Measurements from ENCODE around the gene TMEFF2.
"Not testable (repeated sequence)": the region's sequence is repeated elsewhere in the genome, so short reads cannot be mapped to it uniquely, and the experiment has no call there.

Gene TMEFF2

DNA sequence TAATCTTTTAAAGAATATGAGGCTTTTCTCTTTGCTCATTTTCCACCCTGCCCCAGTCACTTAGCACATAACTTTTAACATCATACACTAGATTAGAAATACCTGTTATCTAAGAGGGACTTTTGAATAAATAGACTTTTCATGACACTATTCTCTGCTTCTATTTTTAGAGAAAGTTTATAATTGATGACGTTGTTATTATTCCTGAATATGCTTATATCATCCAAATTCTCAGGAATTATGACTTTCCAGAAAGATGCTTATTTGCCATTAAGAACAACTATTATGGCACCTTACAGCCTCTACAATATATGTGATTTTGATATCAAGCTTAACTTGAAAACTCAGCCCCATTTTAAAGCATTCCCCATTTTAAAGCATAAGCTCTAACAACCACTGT lies 11.4 kb downstream of the TMEFF2 start:
- no peak for DNase-seq (ENCODE audit: low read depth)

DNA sequence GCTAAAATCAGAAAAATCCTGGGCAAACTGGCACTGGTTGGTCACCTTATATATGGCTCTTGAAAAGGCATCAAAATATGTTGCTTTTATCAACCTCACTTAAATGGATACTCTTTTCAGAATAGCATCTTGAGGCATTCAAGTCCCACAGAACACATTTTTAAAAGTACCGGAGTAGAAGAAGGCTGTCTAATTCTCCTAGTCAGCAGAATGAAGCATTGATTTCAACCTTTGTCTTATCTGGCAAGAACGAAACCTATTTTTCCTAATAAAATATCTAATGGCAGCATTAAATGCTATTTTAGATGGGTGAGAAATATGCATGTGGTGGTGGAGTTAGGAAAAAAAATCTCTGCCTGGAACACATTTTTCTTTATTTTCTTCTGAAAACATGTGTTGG lies 27.8 kb downstream of the TMEFF2 start:
- no peak for DNase-seq (ENCODE audit: low read depth)

DNA sequence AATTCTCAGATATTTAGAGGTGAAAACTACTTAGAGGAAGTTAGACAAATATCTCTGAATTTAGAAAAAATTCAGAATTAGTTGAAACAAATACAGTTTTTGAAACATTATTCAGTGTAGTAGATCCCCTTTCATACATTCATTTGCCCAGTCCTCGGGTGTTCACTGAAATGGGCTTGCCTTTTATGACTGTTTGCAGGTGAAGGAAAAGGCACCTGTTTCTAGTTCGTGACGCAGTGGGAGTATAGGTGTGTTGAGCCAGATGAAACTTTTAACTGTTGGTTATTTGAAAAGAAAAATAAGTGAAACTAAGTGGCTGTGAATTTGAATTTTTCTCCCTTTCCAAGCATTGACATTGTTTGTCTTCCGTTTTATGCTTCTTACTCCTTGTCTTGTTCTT lies 28.9 kb downstream of the TMEFF2 start:
- DNase-seq (ENCODE audit: low read depth): no peak

DNA sequence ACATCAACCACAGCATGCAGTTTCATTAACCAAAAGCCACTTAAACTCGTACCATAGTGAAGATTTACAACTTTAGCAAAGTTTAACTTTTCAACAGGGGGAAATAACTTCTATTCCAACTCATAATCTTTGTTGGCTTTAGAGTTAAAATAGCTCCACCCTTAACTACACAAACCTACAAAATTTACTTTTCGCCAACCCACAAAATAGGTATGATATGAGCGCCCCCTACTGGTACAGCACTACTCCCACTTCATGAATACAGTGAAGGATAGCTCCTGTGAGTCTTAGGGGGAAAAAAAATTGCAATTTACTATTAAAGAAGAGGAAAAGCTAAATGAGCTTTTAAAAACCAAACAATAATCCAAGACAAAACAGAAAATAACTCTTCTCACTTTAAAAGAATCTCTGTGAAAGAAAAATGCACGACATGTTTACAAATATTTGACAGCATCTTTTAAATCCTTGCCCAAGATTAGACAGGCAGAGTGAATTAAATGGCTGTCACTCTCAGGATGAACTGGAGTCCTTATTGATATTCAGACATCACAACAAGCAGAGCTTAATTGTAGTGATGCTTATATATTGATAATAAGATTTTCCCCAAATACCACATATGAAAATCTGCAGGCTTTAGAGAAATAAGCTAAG lies 32.2 kb downstream of the TMEFF2 start:
- DNase-seq (ENCODE audit: low read depth): peak; percentile 14

DNA sequence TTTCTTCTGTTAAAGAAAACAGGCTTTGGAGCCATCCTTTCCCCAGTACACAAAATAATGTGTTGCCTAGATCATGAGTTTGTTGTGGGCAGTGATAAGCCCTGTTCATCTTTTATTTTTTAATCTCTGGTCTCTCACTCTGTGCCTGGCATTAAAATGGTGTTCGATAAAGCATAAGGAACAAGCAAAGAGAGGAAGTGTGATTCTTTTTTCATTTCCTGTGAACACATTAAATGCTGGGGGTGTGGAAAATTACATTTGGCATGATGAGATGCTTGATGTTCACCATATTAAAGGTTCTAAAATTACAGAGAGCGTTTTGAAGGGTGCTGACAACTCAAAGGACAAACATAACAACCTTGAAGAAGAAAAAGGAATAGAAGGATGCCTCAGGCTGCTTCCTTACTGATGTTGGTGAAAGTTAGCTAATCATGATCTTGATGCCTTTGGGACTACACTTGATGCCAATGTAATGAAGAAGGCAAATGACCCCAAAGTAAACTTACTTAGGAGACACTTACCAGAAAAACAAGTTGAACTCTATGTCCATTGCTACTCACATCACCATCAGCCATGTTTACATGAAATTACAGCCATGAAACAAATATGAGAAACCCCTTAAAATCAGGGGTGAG lies 33.0 kb downstream of the TMEFF2 start:
- DNase-seq (ENCODE audit: low read depth): no peak

DNA sequence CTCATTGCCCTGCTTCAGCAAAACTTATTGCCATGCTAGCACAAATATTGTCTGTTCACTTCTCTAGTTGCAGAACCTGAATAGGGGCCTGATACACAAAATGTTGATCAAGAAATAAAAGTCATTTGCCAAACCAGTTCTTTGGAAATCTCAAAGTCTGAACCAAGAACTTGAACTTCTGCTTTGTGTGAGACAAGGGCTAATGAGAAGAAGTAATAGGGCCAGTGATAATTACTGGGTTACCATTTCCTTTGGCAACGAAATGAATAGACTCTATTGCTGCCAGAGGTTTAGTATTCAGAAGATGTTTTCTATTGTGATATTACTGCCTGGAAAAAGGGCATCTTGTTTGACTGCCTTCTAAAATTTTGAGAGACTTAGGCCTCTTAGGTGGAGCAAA lies 35.0 kb downstream of the TMEFF2 start:
- no peak for DNase-seq (ENCODE audit: low read depth)

DNA sequence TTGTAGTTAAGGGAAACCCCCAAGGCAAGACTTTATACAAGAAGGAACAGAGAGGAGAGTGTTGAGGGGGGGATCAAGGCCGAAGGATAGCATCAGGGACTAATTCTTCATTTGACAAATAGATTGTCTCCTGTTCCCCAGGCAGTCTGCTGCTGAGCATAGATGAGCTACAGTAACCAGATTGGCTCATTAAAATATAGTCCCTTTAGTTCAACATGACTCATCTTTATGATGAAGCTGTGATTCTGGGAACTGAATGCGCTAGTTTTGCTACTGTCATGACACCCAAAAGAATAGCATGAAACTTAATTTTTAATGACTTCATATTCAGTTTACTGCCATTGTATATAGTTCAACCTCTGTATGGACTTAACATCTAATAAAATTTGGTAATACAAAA lies 35.5 kb downstream of the TMEFF2 start:
- no peak for DNase-seq (ENCODE audit: low read depth)

DNA sequence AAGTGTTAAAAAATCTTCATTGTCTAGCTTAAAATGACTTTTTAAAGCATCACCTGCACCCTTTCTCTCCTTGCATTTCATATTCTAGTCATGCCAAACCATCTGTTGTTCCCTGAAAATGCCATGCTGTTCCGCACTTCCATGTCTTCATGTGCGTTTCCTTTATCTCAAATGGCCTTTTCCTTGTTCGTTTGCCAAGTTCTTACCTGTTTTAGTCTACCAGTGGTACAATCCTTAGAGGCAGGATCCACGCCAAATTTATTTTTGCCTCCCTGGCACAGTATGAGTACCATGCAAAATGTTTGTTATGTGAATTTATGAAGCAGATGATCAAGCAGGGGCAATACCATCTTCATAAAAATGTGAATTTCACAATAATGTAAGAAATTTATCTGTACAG lies 37.0 kb downstream of the TMEFF2 start:
- no peak for DNase-seq (ENCODE audit: low read depth)

DNA sequence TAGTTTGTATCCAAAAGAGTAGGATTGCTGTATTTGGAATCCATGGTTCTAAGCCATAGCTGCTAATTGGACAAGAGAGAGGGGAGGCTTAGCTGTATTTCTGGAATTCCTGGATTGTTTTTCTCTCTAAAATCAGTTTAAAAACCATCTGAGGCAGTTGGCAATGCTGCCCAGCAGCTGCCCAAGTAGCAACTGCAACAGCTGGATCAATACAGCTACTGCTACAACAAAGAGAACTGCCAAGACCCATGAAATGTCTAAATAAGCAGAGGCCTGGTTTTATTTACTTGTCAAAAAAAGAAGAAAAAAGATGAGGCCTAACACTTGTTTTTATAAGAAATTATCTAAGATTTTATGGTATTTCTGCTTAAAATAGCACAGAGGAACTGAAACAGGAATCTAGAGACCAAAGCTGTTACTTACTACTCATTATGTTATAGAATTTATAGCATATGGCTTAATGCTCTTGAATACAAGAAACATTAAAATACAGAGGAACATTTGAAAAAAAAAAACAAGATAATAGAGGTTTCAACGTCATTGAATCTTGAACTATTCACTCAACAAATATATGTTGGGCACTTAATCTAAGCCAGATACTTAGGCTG lies 39.1 kb downstream of the TMEFF2 start:
- no peak for DNase-seq (ENCODE audit: low read depth)

DNA sequence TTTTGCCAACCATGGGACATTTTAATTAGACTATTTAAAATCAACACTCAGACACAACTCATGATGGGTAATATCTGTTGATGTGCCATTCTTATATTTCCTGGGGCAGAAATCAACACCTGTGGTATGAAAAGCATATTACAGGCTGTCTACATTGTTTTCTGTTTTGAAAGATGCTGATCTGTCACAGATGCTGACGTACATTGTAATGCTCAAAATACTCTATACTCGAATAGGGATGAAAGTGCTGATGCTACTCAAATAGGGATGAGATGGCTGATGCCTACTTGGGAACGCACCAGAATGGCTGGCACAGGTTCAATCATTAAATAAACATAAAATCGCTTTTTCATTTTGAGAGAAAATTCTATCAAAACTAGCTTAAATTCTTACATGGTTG lies 41.2 kb downstream of the TMEFF2 start:
- DNase-seq (ENCODE audit: low read depth): no peak

DNA sequence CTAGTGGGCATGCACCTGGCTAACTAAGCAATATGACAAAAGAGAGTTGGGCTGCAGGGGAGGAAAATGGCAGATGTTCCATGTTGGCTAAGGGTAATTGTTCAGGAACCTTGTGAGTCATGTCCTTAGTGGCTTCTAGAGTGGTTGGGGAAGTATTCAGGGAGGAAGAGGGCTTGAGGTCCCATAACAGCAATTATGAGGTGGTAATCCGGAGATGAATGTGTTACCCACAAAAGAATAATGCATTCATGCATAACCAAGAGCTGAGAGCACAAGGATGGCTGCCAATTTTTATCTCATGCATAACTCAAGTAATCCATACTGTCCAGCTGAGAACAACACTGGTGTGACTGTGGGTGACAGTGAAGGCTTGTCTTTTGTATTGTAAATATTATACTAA lies 42.9 kb downstream of the TMEFF2 start:
- DNase-seq (ENCODE audit: low read depth): no peak

DNA sequence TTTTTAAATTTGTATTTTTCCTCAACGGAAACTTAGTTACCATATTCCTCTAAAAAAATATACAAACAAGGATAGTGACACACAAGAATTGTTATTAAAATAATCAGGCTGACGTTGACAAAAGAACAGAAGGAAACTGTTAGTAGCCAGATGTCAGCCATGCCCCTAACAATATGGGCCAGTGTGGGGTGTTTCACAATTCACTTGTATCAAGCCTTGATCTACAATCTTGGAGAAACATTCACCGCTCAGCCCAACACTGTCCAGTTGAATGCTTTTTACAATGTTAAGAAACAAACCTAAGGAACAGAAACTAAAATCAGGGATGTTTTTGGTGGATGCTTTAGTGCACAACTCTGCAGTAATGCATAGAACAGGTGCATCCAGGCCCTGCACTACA lies 44.6 kb downstream of the TMEFF2 start:
- no peak for DNase-seq (ENCODE audit: low read depth)

DNA sequence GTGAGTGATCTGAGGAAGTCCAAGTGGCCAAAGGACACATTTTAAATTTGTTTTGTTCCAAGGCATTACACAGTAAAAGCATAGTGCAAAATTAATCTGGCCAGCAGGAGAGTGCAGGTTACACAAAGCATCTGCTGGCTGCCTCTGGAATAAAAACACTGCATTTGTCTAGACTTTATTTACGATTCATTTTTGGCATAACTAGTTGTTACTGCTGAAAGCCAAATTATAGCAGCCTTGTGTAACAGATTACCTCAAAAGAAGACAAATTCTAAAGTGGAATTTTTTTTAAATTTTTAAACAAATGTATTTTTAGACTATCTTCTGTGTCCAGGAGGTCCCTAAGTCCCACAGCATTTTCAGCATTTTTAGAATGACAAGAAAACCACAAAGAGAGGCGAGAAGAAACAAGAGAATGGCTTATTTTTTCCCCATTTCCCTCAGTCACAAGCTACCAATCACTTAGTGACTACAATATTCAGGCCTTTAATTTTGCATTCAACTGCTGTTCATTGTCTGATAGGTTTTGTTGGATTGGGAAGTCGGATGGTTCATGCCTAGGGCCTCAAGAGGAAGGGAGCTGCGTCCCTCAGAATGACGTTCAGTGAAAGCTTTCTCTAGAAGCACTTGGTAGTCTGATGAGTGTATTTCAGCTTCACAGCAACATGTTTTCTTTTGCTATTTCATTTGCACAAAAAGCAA lies 46.0 kb downstream of the TMEFF2 start:
- no peak for DNase-seq (ENCODE audit: low read depth)

DNA sequence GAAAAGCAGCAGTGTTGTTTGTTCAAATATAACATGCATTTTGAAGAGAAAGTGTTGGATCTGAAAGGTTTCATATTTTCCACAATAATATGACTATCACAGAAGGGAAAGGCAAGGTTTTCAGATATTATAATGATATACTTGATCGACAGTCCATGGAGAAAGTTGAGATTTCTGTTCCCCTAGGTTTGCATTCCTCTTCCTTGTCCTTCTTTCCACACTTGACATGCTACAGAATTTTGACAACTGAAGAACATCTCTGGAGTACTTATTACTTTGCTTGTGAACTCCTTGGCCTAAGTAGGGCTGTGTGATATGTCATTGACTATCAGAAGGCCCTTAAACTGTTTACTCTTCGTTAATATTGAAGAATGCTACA lies 46.5 kb downstream of the TMEFF2 start:
- no peak for DNase-seq (ENCODE audit: low read depth)

DNA sequence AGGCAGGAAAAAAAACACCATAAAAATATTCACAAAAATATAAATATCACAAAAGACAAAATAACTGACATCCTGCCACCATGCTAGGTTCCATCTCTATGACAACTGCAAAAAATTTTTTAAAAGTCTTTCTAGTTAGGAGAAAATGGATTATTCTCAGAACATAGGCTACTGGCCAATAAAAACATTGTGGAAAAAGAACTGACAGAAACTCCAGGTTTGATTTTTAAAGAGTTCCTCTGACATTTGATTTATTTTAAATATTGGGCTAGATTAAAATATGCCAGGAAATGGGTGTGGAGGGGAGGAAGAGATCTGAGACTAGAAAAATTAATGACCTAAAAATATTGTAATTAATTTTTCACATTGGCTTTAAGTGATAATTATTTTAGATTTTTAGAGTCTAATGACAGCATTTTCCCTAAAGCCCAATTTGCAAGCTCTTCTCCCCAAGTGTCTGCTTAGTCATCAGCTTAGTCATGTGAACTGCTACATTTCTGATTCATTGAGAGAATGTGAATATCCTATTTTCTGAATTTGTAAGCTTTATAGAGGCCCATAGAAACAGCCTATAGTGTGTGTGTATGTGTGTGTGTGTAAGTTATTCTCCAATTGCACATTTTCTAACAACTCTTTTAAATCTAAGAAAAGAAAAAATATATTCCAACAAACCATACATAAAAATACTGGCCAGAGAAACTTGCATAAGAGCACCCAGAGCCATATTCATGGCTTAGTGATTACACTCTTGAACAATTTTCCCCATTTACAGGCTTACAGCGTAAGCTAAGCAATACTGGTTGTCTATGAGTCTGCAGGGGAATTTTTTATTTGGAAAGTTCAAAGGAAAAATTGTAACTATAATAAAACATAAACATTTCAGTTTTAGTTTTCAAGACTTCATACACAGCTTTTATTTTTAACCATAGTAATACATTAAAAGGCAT lies 48.4 kb downstream of the TMEFF2 start:
- no peak for DNase-seq (ENCODE audit: low read depth)

DNA sequence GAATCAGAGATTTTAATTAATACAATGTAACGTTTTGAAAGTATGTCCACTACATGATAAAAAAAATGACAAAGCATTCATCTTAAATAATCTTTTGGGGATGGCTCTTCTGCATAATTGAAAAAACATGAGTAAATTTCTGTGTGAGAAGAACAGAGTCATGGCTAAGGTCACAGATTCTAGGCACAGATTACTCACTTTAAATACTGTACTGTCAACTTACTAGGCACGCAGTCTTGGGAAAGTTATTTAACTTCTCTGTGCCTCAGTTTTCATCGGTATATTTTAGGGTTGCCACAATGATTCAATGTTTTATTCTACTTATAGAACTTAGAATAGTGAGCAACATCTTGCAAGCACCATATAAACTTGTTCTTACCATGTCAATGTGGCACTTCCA lies 49.2 kb downstream of the TMEFF2 start:
- no peak for DNase-seq (ENCODE audit: low read depth)

DNA sequence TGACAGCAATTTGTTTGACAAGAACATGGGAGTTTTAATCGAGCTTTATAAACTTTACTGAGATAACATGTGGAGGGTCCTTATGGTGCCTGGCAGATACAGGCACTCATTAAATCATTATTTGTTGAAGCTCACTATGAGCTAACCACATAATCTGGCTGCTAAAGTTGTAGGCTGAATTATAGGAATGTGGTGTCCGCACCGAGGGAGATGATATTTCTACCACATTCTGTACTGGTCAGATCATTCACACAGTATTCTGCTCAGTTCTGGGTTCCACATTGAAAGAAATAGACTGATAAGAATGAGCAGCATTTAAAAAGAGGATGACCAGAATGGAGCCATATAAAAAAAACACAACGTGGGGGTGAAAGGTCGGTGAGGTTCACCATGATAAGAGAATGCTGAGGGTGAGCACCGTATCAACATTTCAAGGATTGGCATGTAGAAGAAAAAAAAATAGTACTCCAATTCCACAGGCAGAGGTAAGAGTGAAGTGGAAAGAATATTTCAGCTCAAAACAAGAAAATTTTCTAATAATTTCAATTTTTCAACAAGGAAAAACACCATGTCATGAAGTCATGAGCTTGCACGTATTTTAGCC lies 54.4 kb downstream of the TMEFF2 start:
- DNase-seq (ENCODE audit: low read depth): no peak

DNA sequence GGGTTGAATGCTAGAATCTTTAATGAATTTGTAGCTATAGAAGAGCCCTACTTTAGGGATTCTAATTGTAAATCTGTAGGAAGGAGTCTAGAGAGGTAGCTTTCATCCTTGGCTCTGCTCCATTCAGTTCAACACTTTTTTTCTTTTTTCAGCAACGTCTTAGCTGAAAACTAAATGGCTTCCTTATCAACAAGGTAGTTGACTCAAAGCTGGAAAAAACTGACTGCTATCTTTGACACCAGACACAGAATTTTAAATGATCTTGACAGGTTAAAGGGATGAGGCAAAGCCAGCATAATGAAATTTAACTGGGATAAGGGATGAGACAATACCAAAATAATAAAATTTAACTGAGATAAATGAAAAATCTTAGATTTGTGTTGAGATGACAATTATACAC lies 54.9 kb downstream of the TMEFF2 start:
- DNase-seq (ENCODE audit: low read depth): no peak

DNA sequence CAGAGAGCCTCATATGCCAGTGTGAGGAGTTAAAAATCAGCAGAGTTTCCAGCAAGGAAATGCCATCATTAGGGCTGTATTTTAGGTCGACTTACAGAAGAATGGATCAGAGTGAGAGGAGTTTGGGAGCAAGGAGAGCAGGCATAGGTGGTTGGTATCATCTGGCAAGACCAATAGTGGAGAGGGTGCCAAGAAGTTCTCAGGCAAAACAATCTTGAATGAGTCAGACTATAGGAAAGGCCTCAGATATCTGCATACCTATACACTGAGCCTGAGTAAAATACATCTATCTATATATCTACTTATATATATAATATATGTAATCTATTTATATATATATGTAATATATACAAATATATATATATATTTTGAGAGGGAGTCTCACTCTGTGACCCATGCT lies 57.3 kb downstream of the TMEFF2 start:
- DNase-seq (ENCODE audit: low read depth): no peak

DNA sequence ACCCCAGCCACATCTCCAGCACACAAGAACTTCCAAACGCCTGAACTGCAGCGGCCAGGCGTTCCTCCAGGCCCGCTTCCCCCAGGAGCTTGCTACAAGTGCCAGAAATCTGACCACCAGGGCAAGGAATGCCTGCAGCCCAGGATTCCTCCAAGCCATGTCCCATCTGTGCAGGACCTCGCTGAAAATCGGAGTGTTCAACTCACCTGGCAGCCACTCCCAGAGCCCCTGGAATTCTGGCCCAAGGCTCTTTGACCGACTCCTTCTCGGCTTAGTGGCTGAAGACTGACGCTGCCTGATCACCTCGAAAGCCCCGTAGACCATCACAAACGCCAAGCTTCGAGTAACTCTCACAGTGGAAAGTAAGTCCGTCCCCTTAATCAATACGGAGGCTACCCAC lies 62.1 kb downstream of the TMEFF2 start:
- not testable (repeated sequence) for DNase-seq (ENCODE audit: low read depth)

DNA sequence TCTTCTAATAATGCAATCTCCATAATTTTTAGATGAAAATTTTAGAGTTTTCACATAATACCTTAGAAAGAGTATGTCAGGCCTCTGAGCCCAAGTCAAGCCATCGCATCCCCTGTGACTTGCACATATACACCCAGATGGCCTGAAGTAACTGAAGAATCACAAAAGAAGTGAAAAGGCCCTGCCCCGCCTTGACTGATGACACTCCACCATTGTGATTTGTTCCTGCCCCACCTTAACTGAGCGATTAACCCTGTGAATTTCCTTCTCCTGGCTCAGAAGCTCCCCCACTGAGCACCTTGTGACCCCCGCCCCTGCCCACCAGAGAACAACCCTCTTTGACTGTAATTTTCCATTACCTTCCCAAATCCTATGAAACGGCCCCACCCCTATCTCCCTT lies 64.4 kb downstream of the TMEFF2 start:
- not testable (repeated sequence) for DNase-seq (ENCODE audit: low read depth)

DNA sequence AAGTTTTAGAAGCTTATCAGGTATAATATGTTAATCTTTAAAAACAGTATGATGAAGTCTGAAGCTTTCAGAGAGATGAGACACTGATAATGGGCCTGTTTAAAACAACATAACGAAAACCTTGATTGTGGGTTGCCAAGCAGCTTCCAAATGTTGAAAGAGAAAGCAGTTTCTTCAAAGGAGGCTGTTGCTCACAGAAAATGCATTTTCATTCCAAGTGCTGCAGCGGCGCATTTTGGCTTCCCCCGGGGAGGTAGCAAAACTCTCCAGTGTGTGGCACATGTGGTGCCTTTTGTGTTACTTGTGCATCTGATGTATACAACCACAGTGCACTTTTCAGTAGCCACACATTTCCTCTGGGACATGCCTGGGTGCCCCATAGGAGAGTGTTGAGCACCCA lies 66.1 kb downstream of the TMEFF2 start:
- DNase-seq (ENCODE audit: low read depth): no peak
